ENCODE results near the gene LTF. TPM values are rescaled to one million over a fixed set of nuclear protein-coding genes. Genes with fewer than 3 reads are reported as not detected.

Gene LTF
- total and polyA plus RNA-seq, 9 of the 15 experiments (the other 6 are each of a cell fraction or from before 2014, with no cell fraction given): 0.07 TPM; not detected in 8

DNA sequence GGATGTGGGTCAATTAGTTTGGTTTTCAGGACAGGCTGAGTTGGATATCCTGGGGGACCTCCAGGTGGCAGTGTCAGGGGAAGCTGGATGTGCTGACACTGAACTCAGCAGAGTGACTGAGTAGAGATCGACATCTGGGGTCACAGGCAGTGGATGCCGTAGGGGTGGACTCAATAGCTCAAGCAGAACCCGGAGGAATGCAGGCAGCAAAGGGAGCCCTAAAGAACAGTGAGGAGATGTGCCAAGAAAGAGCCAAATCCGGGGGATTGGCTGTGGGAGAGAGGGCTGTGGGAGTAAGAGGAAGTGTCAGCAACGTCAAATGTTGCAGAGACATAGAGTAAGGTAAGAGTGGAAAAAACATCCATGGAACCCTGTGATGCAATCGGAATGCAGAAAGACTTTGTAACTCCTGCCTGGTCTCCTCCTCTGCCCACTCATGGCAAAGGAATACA, 69.5 kb downstream of the LTF start (continued):
- no peak for TF ChIP-seq ZNF282 (CRISPR knock-in tag; IDR thresholded peaks at IDR 0.05)
- TF ChIP-seq RCOR1 (IDR thresholded peaks at IDR 0.05; ENCODE audit: borderline replicate concordance in 1 of 2, low read depth in 2 of 2, low read length in 2 of 2): peak in 1 of 2 experiments; percentile 38; a peak in 1 of 4 replicates
- no peak for TF ChIP-seq ZNF77 (CRISPR knock-in tag; IDR thresholded peaks at IDR 0.05)
- TF ChIP-seq ZNF444 (CRISPR knock-in tag; IDR thresholded peaks at IDR 0.05): no peak
- 0 out of 2 replicates have a peak, but pooled peaks have one; percentile 5 for TF ChIP-seq NFE2 (IDR thresholded peaks at IDR 0.05; ENCODE audit: low read depth)
- no peak for TF ChIP-seq SRSF1 (IDR thresholded peaks at IDR 0.05; ENCODE audit: low read depth, low read length)
- peak; percentile 24 for TF ChIP-seq MEIS2 (IDR thresholded peaks at IDR 0.05; ENCODE audit: partially characterized antibody)
- no peak for TF ChIP-seq TCF3 (CRISPR knock-in tag; IDR thresholded peaks at IDR 0.05)
- TF ChIP-seq, protein P1, sequence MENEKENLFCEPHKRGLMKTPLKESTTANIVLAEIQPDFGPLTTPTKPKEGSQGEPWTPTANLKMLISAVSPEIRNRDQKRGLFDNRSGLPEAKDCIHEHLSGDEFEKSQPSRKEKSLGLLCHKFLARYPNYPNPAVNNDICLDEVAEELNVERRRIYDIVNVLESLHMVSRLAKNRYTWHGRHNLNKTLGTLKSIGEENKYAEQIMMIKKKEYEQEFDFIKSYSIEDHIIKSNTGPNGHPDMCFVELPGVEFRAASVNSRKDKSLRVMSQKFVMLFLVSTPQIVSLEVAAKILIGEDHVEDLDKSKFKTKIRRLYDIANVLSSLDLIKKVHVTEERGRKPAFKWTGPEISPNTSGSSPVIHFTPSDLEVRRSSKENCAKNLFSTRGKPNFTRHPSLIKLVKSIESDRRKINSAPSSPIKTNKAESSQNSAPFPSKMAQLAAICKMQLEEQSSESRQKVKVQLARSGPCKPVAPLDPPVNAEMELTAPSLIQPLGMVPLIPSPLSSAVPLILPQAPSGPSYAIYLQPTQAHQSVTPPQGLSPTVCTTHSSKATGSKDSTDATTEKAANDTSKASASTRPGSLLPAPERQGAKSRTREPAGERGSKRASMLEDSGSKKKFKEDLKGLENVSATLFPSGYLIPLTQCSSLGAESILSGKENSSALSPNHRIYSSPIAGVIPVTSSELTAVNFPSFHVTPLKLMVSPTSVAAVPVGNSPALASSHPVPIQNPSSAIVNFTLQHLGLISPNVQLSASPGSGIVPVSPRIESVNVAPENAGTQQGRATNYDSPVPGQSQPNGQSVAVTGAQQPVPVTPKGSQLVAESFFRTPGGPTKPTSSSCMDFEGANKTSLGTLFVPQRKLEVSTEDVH (IDR thresholded peaks at IDR 0.05; ENCODE audit: low read depth, partially characterized antibody): no peak
- TF ChIP-seq NRF1 (conservative IDR thresholded peaks at IDR 0.05 in 1 of 2, IDR thresholded peaks at IDR 0.05 in 1 of 2): no peak
- no peak for TF ChIP-seq ZFPM2 (CRISPR knock-in tag; IDR thresholded peaks at IDR 0.05)
- no peak for TF ChIP-seq SMARCB1 (IDR thresholded peaks at IDR 0.05; ENCODE audit: insufficient read length, low read depth)
- TF ChIP-seq NONO (IDR thresholded peaks at IDR 0.05; ENCODE audit: low read depth in 2 of 2, low read length in 1 of 2): no peak
- TF ChIP-seq, protein P2, sequence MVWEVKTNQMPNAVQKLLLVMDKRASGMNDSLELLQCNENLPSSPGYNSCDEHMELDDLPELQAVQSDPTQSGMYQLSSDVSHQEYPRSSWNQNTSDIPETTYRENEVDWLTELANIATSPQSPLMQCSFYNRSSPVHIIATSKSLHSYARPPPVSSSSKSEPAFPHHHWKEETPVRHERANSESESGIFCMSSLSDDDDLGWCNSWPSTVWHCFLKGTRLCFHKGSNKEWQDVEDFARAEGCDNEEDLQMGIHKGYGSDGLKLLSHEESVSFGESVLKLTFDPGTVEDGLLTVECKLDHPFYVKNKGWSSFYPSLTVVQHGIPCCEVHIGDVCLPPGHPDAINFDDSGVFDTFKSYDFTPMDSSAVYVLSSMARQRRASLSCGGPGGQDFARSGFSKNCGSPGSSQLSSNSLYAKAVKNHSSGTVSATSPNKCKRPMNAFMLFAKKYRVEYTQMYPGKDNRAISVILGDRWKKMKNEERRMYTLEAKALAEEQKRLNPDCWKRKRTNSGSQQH (CRISPR knock-in tag; IDR thresholded peaks at IDR 0.05): 0 out of 2 replicates have a peak, but pooled peaks have one; percentile 50
- peak; percentile 10 to 39; a peak in 1 of 4 replicates for TF ChIP-seq KDM1A (IDR thresholded peaks at IDR 0.05)
- TF ChIP-seq LCOR (CRISPR knock-in tag; IDR thresholded peaks at IDR 0.05): no peak
- TF ChIP-seq BCL6 (CRISPR knock-in tag; IDR thresholded peaks at IDR 0.05): no peak
- TF ChIP-seq FIP1L1 (IDR thresholded peaks at IDR 0.05; ENCODE audit: low read depth, low read length, poor library complexity, severe bottlenecking): no peak

Measured in K562 (cell line).